Uterus (tissue), 4 donors: ENCODE measurements around the gene NHLH1. TPM values are rescaled to one million over a fixed set of nuclear protein-coding genes. Genes with fewer than 3 reads are reported as not detected.

Source experiments
- DNase-seq, 2 donors: peaks; one replicate each; pipeline ENCODE4 v3.0.0-alpha.2; 2019 to 2020
- H3K27ac ChIP-seq, 2 donors: fragments of 200-600 bp; sonication (generic); 1 replicate in 1 of 2; 2 replicates in 1 of 2; pipeline ENCODE4 v1.5.1; 2016 to 2018
- H3K27me3 ChIP-seq, 2 donors: fragments of 200-600 bp; sonication (generic); one replicate each; pipeline ENCODE4 v1.5.1; 2018 to 2019; ENCODE audit warnings: control low read depth in 1 of 2
- H3K36me3 ChIP-seq, 2 donors: fragments of 200-600 bp; sonication (generic); one replicate each; pipeline ENCODE4 v1.5.1; 2019; ENCODE audit warnings: control low read depth in 1 of 2
- H3K4me1 ChIP-seq, 2 donors: fragments of 200-600 bp; sonication (generic); one replicate each; pipeline ENCODE4 v1.5.1; 2018 to 2019; ENCODE audit warnings: control low read depth in 1 of 2
- H3K4me3 ChIP-seq, 2 donors: fragments of 200-600 bp; sonication (generic); 1 replicate in 1 of 2; 2 replicates in 1 of 2; pipeline ENCODE4 v1.5.1; 2018 to 2019; ENCODE audit warnings: mild to moderate bottlenecking in 1 of 2
- H3K9me3 ChIP-seq, 2 donors: fragments of 200-600 bp; sonication (generic); one replicate each; pipeline ENCODE4 v1.5.1; 2019; ENCODE audit warnings: control low read depth in 1 of 2
- CTCF ChIP-seq, 4 experiments: fragments of 200-600 bp in 2 of 4; fragments of 450-650 bp in 2 of 4; sonication (generic) in 2 of 4; IDR thresholded peaks; one replicate each; pipeline ENCODE4 v1.5.1; 2016 to 2019; ENCODE audit warnings: antibody characterized with exemption in 4 of 4, mild to moderate bottlenecking in 2 of 4, moderate library complexity in 1 of 4
- POLR2A ChIP-seq, 2 donors: fragments of 450-650 bp; IDR thresholded peaks; one replicate each; pipeline ENCODE4 v1.6.1; 2016; ENCODE audit warnings: antibody characterized with exemption in 2 of 2, mild to moderate bottlenecking in 1 of 2, moderate library complexity in 1 of 2
- intact Hi-C: fragments of 100-400 bp; cut with DNase I; formaldehyde crosslinking; loops from one replicate; pipeline ENCODE4 v1.15.1; 2023; ENCODE audit warnings: low total_unique reads
- total RNA-seq, 4 donors: library from RNA; depleted of rRNA in 3 of 4; stranded (reverse); fragments of >200 nt in 3 of 4; gene quantifications; one replicate each; pipeline versions ENCODE4 v1.1.0 to v1.2.4, GENCODE V29; 2014 to 2023
- donor health status: DM: yes; HTN: yes; CAD: no.

Gene NHLH1
- total RNA-seq, 4 donors from 2014 or later, result not detected

DNA sequence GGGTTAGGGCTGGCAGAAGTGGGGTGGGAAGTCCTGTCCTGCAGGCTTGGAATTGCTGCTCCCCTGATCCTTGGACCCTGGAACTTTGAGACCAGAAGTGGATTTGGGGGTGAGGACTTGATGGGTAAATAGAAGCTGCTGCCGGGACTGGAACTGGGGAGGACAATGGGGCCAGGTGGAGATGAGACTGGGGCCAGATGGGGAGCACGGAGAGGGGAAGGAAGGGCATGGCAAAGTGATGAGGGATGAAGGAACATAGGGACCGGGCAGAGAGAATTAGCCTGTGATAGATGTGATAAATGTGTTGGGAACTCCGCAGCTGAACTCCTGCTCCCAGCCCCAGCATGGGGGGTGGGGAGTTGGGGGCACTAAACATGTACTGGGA, 637 bp downstream of the NHLH1 start:
- H3K4me1 ChIP-seq, result no peaks in the 10 kb centered on the region
- intact Hi-C loops, result no loop called here
- H3K27ac ChIP-seq, result no peak overlapping the region
- TF ChIP-seq CTCF (IDR thresholded peaks at IDR 0.05), result no peak
- no peak for DNase-seq
- H3K4me3 ChIP-seq, result no peak overlapping the region
- H3K9me3 ChIP-seq, result no peaks in the 10 kb centered on the region
- H3K36me3 ChIP-seq, result no peaks in the 10 kb centered on the region
- no peaks in the 10 kb centered on the region for H3K27me3 ChIP-seq

DNA sequence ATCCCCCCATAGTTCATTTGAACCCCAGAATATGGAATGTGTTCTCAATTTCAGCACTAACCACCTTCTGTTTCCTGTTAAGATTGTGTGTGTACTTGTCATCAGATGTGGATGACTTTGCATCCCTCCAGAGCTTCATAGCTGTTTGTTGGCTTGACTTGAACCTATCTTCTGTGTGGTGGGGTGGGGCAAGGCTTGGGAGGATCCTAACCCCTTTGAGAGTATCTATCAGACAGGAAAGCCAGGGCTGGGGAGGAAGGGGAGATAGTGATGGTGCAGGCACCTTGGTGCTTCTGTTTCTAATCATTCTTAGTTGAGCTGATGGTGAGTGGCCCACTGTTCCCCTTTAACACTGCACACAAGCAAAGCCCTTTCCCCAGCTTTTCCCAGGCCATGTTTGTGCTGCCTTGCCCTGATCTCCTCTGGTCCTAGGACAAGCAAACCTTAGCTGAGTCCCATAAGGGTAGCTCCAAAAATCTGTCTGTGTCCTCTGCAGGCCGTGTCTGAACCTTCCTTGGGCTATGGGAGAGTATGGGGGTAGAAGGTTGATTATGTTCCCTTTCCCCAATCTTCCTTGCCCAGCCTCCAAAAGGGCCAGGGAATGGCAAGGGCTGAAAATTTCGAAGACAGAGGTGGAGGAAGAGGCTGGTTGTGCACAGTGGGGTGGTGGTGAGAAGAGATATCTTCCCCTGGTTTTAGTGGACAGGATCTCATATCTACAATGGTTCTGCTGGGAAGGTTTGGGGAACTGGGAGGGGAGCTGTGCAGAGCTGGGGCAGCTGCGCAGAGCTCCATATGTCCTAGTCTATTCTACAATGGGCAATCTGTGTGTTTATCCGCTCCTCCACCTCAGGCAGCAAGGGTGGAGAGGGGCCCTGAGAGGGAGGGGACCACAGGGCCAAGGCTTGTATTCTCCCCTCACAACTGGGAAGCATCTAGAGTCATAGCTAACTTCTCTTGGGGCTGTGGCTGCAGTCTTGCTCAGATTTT, 1.4 kb downstream of the NHLH1 start:
- H3K27me3 ChIP-seq, result no peaks in the 10 kb centered on the region
- TF ChIP-seq CTCF (IDR thresholded peaks at IDR 0.05), result no peak

DNA sequence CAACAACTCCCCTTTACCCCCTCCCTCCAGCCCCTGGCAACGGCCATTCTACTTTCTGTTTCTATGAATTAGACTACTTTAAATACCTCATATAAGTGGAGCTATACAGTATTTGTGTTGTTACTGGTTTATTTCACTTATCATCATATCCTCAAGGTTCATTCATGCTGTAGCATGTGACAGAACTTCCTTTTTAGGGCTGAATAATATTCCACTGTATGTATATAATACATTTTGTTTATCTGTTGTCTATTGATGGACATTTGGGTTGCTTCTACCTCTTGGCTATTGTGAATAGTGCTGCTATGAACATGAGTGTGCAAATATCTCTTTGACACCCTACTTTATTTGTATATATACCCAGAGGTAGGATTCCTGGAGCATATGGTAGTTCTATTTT, 2.2 kb downstream of the NHLH1 start:
- DNase-seq, result no peak
- Histone ChIP-seq H3K4me1 (no peaks in the 10 kb centered on the region), H3K9me3 (no peaks in the 10 kb centered on the region), H3K27me3 (no peaks in the 10 kb centered on the region), H3K27ac (no peak overlapping the region), H3K4me3 (no peak overlapping the region), H3K36me3 (no peaks in the 10 kb centered on the region)
- intact Hi-C loops, result no loop called here
- TF ChIP-seq CTCF (IDR thresholded peaks at IDR 0.05), result no peak
- no peak for TF ChIP-seq POLR2A (IDR thresholded peaks at IDR 0.05)

More for the DNA sequence above, 1.4 kb downstream of the NHLH1 start:
- DNase-seq, result no peak
- Histone ChIP-seq H3K4me3 (no peak overlapping the region), H3K9me3 (no peaks in the 10 kb centered on the region), H3K4me1 (no peaks in the 10 kb centered on the region), H3K27ac (no peak overlapping the region), H3K36me3 (no peaks in the 10 kb centered on the region)
- intact Hi-C loops, result no loop called here

DNA sequence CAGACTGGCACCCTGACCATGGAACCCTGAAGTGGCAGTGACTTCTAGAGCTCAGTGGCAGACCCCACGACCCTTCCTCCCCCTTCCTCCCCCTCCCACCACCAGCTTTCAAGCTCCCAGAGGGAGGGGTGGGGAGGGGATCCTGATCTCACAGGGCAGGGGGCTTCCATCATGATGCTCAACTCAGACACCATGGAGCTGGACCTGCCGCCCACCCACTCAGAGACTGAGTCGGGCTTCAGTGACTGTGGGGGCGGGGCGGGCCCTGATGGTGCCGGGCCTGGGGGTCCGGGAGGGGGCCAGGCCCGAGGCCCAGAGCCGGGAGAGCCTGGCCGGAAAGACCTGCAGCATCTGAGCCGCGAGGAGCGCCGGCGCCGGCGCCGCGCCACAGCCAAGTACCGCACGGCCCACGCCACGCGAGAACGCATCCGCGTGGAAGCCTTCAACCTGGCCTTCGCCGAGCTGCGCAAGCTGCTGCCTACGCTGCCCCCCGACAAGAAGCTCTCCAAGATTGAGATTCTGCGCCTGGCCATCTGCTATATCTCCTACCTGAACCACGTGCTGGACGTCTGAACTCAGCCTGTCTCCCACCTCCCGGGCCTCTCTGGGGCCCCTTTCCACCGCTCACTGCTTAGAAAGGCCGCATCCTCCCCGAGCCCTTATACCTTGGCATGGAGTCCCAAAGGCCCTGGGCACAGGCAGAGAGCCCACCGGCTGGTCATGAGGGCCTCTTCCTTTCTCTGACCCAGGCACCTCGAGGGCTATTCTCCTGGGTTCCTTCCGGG, 3.9 kb downstream of the NHLH1 start:
- Histone ChIP-seq H3K9me3 (no peaks in the 10 kb centered on the region), H3K27me3 (no peaks in the 10 kb centered on the region), H3K27ac (no peak overlapping the region), H3K4me1 (no peaks in the 10 kb centered on the region), H3K36me3 (no peaks in the 10 kb centered on the region), H3K4me3 (no peak overlapping the region)
- intact Hi-C loops, result no loop called here
- DNase-seq, result no peak
- no peak for TF ChIP-seq CTCF (IDR thresholded peaks at IDR 0.05)
- TF ChIP-seq POLR2A (IDR thresholded peaks at IDR 0.05), result no peak

DNA sequence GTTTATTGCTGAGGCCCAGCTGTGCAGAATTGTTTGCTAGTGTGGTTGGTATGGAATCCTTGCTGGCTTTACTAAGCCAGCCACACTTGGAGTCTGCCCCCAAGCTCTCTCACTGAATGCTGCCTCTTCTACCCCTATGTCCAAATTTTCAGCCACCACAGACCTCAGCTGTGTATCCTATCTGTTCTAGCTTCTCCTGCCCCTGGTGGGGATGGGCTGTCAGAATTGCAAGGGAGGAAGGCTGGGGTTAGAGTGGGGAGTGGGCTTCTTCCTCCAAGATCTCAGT, 4.4 kb downstream of the NHLH1 start:
- intact Hi-C loops, result no loop called here
- no peaks in the 10 kb centered on the region for H3K27me3 ChIP-seq
- no peak for DNase-seq
- no peak overlapping the region for H3K27ac ChIP-seq
- TF ChIP-seq CTCF (IDR thresholded peaks at IDR 0.05) (no peak), POLR2A (IDR thresholded peaks at IDR 0.05) (no peak)
- H3K9me3 ChIP-seq, result no peaks in the 10 kb centered on the region
- no peak overlapping the region for H3K4me3 ChIP-seq
- H3K36me3 ChIP-seq, result no peaks in the 10 kb centered on the region
- H3K4me1 ChIP-seq, result no peaks in the 10 kb centered on the region
